ENCODE measurements around the gene CCT5. TPM values are rescaled to one million over a fixed set of nuclear protein-coding genes. Genes with fewer than 3 reads are reported as not detected.

Gene CCT5
- total RNA-seq, 1 experiment from 2014 or later, result 548 TPM

GRCh38 chr5:10266137-10266536, 16.1 kb downstream of the CCT5 start (continued):
- TF ChIP-seq PRDM15 (CRISPR knock-in tag; IDR thresholded peaks at IDR 0.05) (no peak), ESRRA (CRISPR knock-in tag; IDR thresholded peaks at IDR 0.05; ENCODE audit: borderline replicate concordance) (no peak), TEAD4 (CRISPR knock-in tag; IDR thresholded peaks at IDR 0.05) (no peak), JAZF1 (CRISPR knock-in tag; IDR thresholded peaks at IDR 0.05) (no peak), E2F1 (CRISPR knock-in tag; IDR thresholded peaks at IDR 0.05) (no peak), PREB (CRISPR knock-in tag; IDR thresholded peaks at IDR 0.05; ENCODE audit: borderline replicate concordance) (no peak), FOXJ3 (CRISPR knock-in tag; IDR thresholded peaks at IDR 0.05; ENCODE audit: borderline replicate concordance) (no peak), GABPB1 (CRISPR knock-in tag; IDR thresholded peaks at IDR 0.05) (no peak), ZNF671 (CRISPR knock-in tag; IDR thresholded peaks at IDR 0.05) (no peak), ZNF263 (CRISPR knock-in tag; IDR thresholded peaks at IDR 0.05; ENCODE audit: low read depth) (no peak), SP1 (CRISPR knock-in tag; conservative IDR thresholded peaks at IDR 0.05) (no peak), SMAD3 (CRISPR knock-in tag; IDR thresholded peaks at IDR 0.05; ENCODE audit: borderline replicate concordance) (no peak)

GRCh38 chr5:10266839-10267238, 16.8 kb downstream of the CCT5 start:
- H3K4me1 Mint-ChIP-seq, result peaks cover 25% of the 10 kb centered on the region
- CTCF ChIA-PET, result no interaction called here
- H3K27ac Mint-ChIP-seq, result no peak overlapping the region
- TF ChIP-seq EMX1 (CRISPR knock-in tag; IDR thresholded peaks at IDR 0.05) (0 out of 2 replicates have a peak, but pooled peaks have one; percentile 52), ZNF317 (CRISPR knock-in tag; IDR thresholded peaks at IDR 0.05; ENCODE audit: borderline replicate concordance, low read depth) (no peak), ETV6 (CRISPR knock-in tag; IDR thresholded peaks at IDR 0.05) (no peak), PRRX2 (CRISPR knock-in tag; IDR thresholded peaks at IDR 0.05) (peak; percentile 52; the same call in 1 of the 2 replicates), CREB1 (CRISPR knock-in tag; IDR thresholded peaks at IDR 0.05) (no peak), ZNF232 (CRISPR knock-in tag; IDR thresholded peaks at IDR 0.05) (no peak), ERG (CRISPR knock-in tag; IDR thresholded peaks at IDR 0.05) (0 out of 2 replicates have a peak, but pooled peaks have one; percentile 37), IRF2 (CRISPR knock-in tag; IDR thresholded peaks at IDR 0.05; ENCODE audit: borderline replicate concordance, low read depth) (no peak)
- H3K36me3 Mint-ChIP-seq, result peaks cover 28% of the 10 kb centered on the region
- no peak overlapping the region for H3K4me3 Mint-ChIP-seq
- POLR2A ChIA-PET, result no interaction called here
- H3K9me3 Mint-ChIP-seq, result no peaks in the 10 kb centered on the region
- DNase-seq (ENCODE audit: low spot score) (no peak), ATAC-seq (no peak)
- H3K27me3 Mint-ChIP-seq (ENCODE audit: low read depth), result no peaks in the 10 kb centered on the region

Data from WTC11 (cell line).